ENCODE data around the gene VPS8.

The VPS8 gene

DNA sequence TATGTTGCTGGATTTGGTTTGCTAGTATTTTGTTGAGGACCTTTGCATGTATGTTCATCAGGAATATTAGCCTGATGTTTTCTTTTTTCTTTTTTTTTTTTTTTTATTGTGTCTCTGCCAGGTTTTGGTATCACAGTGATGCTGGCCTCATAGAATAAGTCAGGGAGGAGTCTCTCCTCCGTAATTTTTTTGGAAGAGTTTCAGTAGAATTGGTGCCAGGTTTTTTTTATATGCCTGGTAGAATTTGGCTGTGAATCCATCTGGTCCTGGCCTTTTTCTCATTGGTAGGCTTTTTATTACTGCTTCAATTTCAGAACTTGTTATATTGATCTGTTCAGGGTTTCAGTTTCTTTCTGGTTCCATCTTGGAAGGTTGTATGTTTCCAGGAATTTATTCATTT is 165.8 kb downstream of the VPS8 start:
- TF ChIP-seq, protein P1, sequence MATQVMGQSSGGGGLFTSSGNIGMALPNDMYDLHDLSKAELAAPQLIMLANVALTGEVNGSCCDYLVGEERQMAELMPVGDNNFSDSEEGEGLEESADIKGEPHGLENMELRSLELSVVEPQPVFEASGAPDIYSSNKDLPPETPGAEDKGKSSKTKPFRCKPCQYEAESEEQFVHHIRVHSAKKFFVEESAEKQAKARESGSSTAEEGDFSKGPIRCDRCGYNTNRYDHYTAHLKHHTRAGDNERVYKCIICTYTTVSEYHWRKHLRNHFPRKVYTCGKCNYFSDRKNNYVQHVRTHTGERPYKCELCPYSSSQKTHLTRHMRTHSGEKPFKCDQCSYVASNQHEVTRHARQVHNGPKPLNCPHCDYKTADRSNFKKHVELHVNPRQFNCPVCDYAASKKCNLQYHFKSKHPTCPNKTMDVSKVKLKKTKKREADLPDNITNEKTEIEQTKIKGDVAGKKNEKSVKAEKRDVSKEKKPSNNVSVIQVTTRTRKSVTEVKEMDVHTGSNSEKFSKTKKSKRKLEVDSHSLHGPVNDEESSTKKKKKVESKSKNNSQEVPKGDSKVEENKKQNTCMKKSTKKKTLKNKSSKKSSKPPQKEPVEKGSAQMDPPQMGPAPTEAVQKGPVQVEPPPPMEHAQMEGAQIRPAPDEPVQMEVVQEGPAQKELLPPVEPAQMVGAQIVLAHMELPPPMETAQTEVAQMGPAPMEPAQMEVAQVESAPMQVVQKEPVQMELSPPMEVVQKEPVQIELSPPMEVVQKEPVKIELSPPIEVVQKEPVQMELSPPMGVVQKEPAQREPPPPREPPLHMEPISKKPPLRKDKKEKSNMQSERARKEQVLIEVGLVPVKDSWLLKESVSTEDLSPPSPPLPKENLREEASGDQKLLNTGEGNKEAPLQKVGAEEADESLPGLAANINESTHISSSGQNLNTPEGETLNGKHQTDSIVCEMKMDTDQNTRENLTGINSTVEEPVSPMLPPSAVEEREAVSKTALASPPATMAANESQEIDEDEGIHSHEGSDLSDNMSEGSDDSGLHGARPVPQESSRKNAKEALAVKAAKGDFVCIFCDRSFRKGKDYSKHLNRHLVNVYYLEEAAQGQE (IDR thresholded peaks at IDR 0.05; ENCODE audit: insufficient replicate concordance, low read depth) = no peak
- TF ChIP-seq, protein P2, sequence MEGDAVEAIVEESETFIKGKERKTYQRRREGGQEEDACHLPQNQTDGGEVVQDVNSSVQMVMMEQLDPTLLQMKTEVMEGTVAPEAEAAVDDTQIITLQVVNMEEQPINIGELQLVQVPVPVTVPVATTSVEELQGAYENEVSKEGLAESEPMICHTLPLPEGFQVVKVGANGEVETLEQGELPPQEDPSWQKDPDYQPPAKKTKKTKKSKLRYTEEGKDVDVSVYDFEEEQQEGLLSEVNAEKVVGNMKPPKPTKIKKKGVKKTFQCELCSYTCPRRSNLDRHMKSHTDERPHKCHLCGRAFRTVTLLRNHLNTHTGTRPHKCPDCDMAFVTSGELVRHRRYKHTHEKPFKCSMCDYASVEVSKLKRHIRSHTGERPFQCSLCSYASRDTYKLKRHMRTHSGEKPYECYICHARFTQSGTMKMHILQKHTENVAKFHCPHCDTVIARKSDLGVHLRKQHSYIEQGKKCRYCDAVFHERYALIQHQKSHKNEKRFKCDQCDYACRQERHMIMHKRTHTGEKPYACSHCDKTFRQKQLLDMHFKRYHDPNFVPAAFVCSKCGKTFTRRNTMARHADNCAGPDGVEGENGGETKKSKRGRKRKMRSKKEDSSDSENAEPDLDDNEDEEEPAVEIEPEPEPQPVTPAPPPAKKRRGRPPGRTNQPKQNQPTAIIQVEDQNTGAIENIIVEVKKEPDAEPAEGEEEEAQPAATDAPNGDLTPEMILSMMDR (IDR thresholded peaks at IDR 0.05; ENCODE audit: insufficient read depth, low read length) = no peak
- no peak for TF ChIP-seq SPI1 (IDR thresholded peaks at IDR 0.05; ENCODE audit: borderline replicate concordance, low read depth)
- no peak for TF ChIP-seq GABPA (IDR thresholded peaks at IDR 0.05; ENCODE audit: low read depth)
- TF ChIP-seq POLR2AphosphoS5 (IDR thresholded peaks at IDR 0.05; ENCODE audit: low read depth) = no peak
- no peak overlapping the region for H3K27ac ChIP-seq (replicated peaks)
- H3K27me3 ChIP-seq (ENCODE audit: insufficient read depth, poor library complexity, severe bottlenecking) = no peaks in the 10 kb centered on the region
- DNase-seq (ENCODE audit: low read depth in 1 of 2, low spot score in 1 of 2) = no peak
- no peak overlapping the region for H3K4me3 ChIP-seq (replicated peaks; ENCODE audit: insufficient read depth, low read length)

DNA sequence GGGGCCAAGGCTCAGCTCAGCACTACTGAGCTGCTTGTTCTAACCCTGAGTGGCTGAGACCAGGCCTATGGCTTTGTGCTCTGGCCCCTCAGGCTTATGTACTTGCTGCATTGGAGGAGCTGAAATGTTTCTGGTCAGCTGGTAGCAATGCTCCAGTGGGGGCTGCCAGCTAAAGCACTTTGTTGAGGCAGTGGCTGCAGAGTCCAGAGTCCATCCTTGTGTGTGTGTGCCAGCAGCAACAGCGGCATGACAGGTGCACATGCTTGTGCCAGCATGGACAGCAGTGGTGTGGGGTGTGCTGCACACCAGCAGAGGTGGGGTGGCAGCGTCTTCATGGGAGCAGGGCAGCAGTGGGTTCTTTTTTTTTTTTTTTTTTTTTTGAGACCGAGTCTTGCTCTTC is 169.1 kb downstream of the VPS8 start:
- no peak for DNase-seq (ENCODE audit: low read depth in 1 of 2, low spot score in 1 of 2)
- Histone ChIP-seq H3K27ac (replicated peaks) (no peak overlapping the region), H3K4me3 (replicated peaks; ENCODE audit: insufficient read depth, low read length) (no peak overlapping the region), H3K27me3 (ENCODE audit: insufficient read depth, poor library complexity, severe bottlenecking) (no peaks in the 10 kb centered on the region)
- TF ChIP-seq SPI1 (IDR thresholded peaks at IDR 0.05; ENCODE audit: borderline replicate concordance, low read depth) = no peak
- no peak for TF ChIP-seq POLR2AphosphoS5 (IDR thresholded peaks at IDR 0.05; ENCODE audit: low read depth)
- TF ChIP-seq, protein P1 (IDR thresholded peaks at IDR 0.05; ENCODE audit: insufficient replicate concordance, low read depth) = no peak
- no peak for TF ChIP-seq GABPA (IDR thresholded peaks at IDR 0.05; ENCODE audit: low read depth)

DNA sequence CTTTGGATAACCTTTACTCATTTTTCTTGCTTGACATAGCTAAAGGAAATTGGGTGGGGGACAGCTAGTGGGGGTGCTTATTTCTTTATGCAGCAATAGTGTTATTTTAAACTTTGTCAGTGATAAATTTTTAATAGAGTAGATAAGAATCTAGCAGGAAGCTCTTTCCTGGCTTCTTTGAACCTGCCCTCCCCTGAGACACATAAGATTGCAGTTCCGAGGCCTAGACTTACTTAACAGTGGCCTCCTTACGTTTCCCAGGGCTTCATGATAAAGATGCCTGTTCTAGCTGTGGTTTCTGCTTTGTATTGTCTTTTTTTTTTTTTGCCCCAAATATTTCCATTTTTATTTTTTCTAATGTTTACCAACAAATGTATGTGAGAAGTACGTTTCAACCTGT is 170.1 kb downstream of the VPS8 start:
- no peak overlapping the region for H3K4me3 ChIP-seq (replicated peaks; ENCODE audit: insufficient read depth, low read length)
- no peak overlapping the region for H3K27ac ChIP-seq (replicated peaks)
- no peaks in the 10 kb centered on the region for H3K27me3 ChIP-seq (ENCODE audit: insufficient read depth, poor library complexity, severe bottlenecking)
- DNase-seq (ENCODE audit: low read depth in 1 of 2, low spot score in 1 of 2) = no peak
- TF ChIP-seq, protein P1 (IDR thresholded peaks at IDR 0.05; ENCODE audit: insufficient replicate concordance, low read depth) = no peak

DNA sequence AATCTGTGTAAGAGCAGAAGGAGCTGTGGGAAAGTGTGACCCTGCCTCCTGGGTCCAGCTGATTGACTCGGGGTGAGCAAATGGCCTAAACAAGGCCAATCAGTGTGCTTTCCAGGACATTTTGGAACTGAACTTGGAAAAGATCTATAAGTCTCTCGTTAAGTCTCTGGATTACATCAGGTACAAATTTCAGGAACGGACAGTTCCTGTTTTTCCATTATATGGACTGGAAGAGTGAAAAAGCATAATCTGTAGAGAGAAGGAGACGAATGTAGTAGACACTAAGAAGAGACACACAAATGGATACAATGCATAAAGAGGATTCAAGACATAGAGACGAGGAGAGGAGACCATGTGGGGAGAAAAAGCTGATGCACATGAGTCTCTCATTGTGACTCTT is 173.6 kb downstream of the VPS8 start:
- no peak overlapping the region for H3K27ac ChIP-seq (replicated peaks)
- no peak overlapping the region for H3K4me3 ChIP-seq (replicated peaks; ENCODE audit: insufficient read depth, low read length)
- H3K27me3 ChIP-seq (ENCODE audit: insufficient read depth, poor library complexity, severe bottlenecking) = no peaks in the 10 kb centered on the region
- no peak for DNase-seq (ENCODE audit: low read depth in 1 of 2, low spot score in 1 of 2)
- TF ChIP-seq, protein P1 (IDR thresholded peaks at IDR 0.05; ENCODE audit: insufficient replicate concordance, low read depth) = peak; percentile 75
- TF ChIP-seq POLR2AphosphoS5 (IDR thresholded peaks at IDR 0.05; ENCODE audit: low read depth) = no peak
